PC-3 (cell line): Measurements from ENCODE around the gene GPR6. TPM values are rescaled to one million over a fixed set of nuclear protein-coding genes. Genes with fewer than 3 reads are reported as not detected.

Experiments
- ATAC-seq: fragments of 200-7000 bp; cut with Tn5 transposase; 2 replicates; pipeline ENCODE4 v1.9.1; 2020; ENCODE audit warnings: mild to moderate bottlenecking, moderate library complexity
- BruUV-seq: library from RNA; stranded (reverse); fragments of 400-500 nt; replicated peaks from 2 replicates; lab custom pipeline; 2021; lab: Mats Ljungman, UMichigan
- CTCF ChIA-PET: fragments of 300-600 bp; sonication (Branson Sonifier 250); formaldehyde crosslinking; loops from one replicate; lab custom pipeline; 2022; ENCODE audit warnings: antibody characterized with exemption; lab: Charles Lee
- POLR2A ChIA-PET: fragments of 300-600 bp; sonication (Branson Sonifier 250); formaldehyde crosslinking; loops from one replicate; lab custom pipeline; 2022; ENCODE audit warnings: antibody characterized with exemption; ENCODE audit not compliant: unreplicated experiment; lab: Charles Lee
- DNase-seq: peaks from one replicate; pipeline ENCODE4 v3.0.0-alpha.2; 2015
- H2AFZ ChIP-seq: fragments of 300-600 bp; sonication (generic); 2 replicates; pipeline ENCODE4 v1.6.0; 2016; ENCODE audit warnings: antibody characterized with exemption, low read length
- H3F3A ChIP-seq: fragments of 300-600 bp; sonication (generic); one replicate; pipeline ENCODE4 v1.6.0; 2017; ENCODE audit warnings: antibody characterized with exemption, low read length, control low read depth, mild to moderate bottlenecking; ENCODE audit not compliant: unreplicated experiment
- H3K27ac ChIP-seq: fragments of 300-600 bp; sonication (generic); 2 replicates; pipeline ENCODE4 v1.5.1; 2016; ENCODE audit warnings: mild to moderate bottlenecking, low read length
- H3K27me3 ChIP-seq: fragments of 300-600 bp; sonication (generic); 2 replicates; pipeline ENCODE4 v1.6.1; 2016; ENCODE audit warnings: low read length, mixed read lengths
- H3K36me3 ChIP-seq: fragments of 300-600 bp; sonication (generic); 2 replicates; pipeline ENCODE4 v1.6.1; 2016; ENCODE audit warnings: low read depth, mixed run types, low read length, mixed read lengths
- H3K4me1 ChIP-seq: fragments of 300-600 bp; sonication (generic); 2 replicates; pipeline ENCODE4 v1.5.1; 2016; ENCODE audit warnings: low read length; ENCODE audit not compliant: insufficient read depth
- H3K4me2 ChIP-seq: fragments of 300-600 bp; sonication (generic); 2 replicates; pipeline ENCODE4 v1.6.0; 2016; ENCODE audit warnings: low read length
- H3K4me3 ChIP-seq: fragments of 300-600 bp; sonication (generic); 2 replicates; pipeline ENCODE4 v1.5.1; 2016; ENCODE audit warnings: mild to moderate bottlenecking, low read length, mixed read lengths
- H3K79me2 ChIP-seq: fragments of 300-600 bp; sonication (generic); 2 replicates; pipeline ENCODE4 v1.6.1; 2017; ENCODE audit warnings: low read length, mixed read lengths
- H3K9ac ChIP-seq: fragments of 300-600 bp; sonication (generic); 2 replicates; pipeline ENCODE4 v1.6.0; 2016; ENCODE audit warnings: mild to moderate bottlenecking, low read length
- H3K9me2 ChIP-seq: fragments of 300-600 bp; sonication (generic); replicated peaks from 2 replicates; pipeline ENCODE4 v1.6.1; 2016; ENCODE audit warnings: mixed run types, low read length, mixed read lengths
- H3K9me3 ChIP-seq: fragments of 300-600 bp; sonication (generic); 2 replicates; pipeline ENCODE4 v1.6.1; 2016; ENCODE audit warnings: low read length, mixed read lengths
- H4K20me1 ChIP-seq: fragments of 300-600 bp; sonication (generic); 2 replicates; pipeline ENCODE4 v1.6.1; 2016; ENCODE audit warnings: low read length, mixed read lengths
- CTCF ChIP-seq: fragments of 300-600 bp; sonication (generic); conservative IDR thresholded peaks from 2 replicates; pipeline ENCODE4 v1.5.1; 2017; ENCODE audit warnings: antibody characterized with exemption, low read depth, mild to moderate bottlenecking, low read length
- EZH2 ChIP-seq: fragments of 300-600 bp; sonication (generic); IDR thresholded peaks from one replicate; pipeline ENCODE4 v1.6.1; 2017; ENCODE audit warnings: antibody characterized with exemption, mild to moderate bottlenecking, low read length; ENCODE audit not compliant: unreplicated experiment
- EZH2phosphoT487 ChIP-seq: fragments of 300-600 bp; sonication (generic); IDR thresholded peaks from 2 replicates; pipeline ENCODE4 v1.6.1; 2018; ENCODE audit warnings: mild to moderate bottlenecking, antibody characterized with exemption, low read length, borderline replicate concordance
- intact Hi-C: fragments of 100-400 bp; cut with micrococcal nuclease; formaldehyde crosslinking; loops from 2 replicates; pipeline ENCODE4 v1.9.0; 2023
- total RNA-seq: library from RNA; depleted of rRNA; stranded (reverse); fragments of >200 nt; gene quantifications from 2 replicates; pipeline ENCODE4 v1.2.3, GENCODE V29; 2014

Gene GPR6
- total RNA-seq, 1 experiment from 2014 or later: not detected

DNA sequence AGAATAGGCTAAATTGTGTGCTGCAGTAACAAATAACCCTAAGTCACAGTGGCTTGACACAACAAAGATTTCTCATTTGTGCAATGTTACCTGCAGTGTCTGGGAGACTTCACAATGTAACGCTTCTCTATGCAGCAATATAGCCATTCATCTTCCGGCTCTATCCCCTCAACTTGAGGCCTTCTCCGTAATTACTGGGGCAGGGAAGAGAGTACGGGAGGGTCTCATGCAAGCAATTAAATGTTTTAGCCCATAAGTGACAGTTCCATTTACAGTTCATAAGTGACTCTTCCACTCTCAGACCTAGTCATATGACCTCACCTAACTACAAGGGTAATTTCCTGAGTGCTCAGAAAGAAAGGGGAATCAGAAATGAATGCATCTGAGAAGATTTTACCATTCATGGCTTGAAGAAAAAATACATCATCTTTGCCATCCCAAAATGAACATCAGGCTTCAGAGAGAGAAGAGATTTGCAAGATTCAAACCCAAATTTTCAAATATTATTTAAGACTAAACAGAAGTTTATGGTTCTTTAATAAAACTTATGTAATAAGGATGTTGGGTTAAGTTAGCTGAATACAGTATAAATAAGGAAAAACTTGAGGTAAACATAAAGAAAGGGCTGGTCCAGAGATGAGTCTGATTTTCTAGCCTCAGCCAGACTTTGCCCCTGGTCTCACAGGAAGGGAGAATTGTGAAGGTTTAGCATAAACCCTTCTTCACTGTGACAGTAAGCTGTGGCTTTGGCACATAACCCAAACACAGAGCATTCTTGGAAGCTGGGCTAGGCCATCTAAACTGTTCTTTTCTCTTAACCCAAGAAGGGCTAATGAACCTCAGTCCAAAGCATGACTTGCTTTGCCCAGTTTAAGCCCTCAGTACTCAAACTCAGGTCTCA is 13.3 kb downstream of the GPR6 start:
- Histone ChIP-seq H3K27me3 (peaks cover 3% of the 10 kb centered on the region; the same call in 1 of the 2 replicates), H3K4me1 (no peaks in the 10 kb centered on the region), H3K4me3 (no peak overlapping the region), H2AFZ (no peak overlapping the region), H3K27ac (no peak overlapping the region), H3K4me2 (no peak overlapping the region), H3F3A (no peaks in the 10 kb centered on the region), H3K9me2 (no peaks in the 10 kb centered on the region), H3K36me3 (no peaks in the 10 kb centered on the region), H4K20me1 (no peaks in the 10 kb centered on the region), H3K9me3 (no peaks in the 10 kb centered on the region), H3K9ac (no peak overlapping the region), H3K79me2 (no peaks in the 10 kb centered on the region)
- no peak for TF ChIP-seq EZH2
- POLR2A ChIA-PET: no interaction called here
- no TSS peak for BruUV-seq
- ATAC-seq (no peak), DNase-seq (no peak)
- CTCF ChIA-PET: no interaction called here
- intact Hi-C loops: no loop called here

GRCh38 chr6:109998159-109998785 is 20.2 kb downstream of the GPR6 start:
- Histone ChIP-seq H3K9ac (no peak overlapping the region), H3F3A (no peaks in the 10 kb centered on the region), H2AFZ (no peak overlapping the region), H3K4me3 (no peak overlapping the region), H3K27me3 (no peaks in the 10 kb centered on the region), H3K36me3 (no peaks in the 10 kb centered on the region), H4K20me1 (no peaks in the 10 kb centered on the region), H3K27ac (no peak overlapping the region), H3K79me2 (no peaks in the 10 kb centered on the region), H3K4me2 (no peak overlapping the region), H3K4me1 (no peaks in the 10 kb centered on the region), H3K9me3 (no peaks in the 10 kb centered on the region), H3K9me2 (no peaks in the 10 kb centered on the region)
- TF ChIP-seq CTCF (no peak), EZH2phosphoT487 (no peak), EZH2 (no peak)
- DNase-seq (no peak), ATAC-seq (no peak)
- no TSS peak for BruUV-seq
- ChIA-PET CTCF (no interaction called here), POLR2A (no interaction called here)
- intact Hi-C loops: no loop called here

DNA sequence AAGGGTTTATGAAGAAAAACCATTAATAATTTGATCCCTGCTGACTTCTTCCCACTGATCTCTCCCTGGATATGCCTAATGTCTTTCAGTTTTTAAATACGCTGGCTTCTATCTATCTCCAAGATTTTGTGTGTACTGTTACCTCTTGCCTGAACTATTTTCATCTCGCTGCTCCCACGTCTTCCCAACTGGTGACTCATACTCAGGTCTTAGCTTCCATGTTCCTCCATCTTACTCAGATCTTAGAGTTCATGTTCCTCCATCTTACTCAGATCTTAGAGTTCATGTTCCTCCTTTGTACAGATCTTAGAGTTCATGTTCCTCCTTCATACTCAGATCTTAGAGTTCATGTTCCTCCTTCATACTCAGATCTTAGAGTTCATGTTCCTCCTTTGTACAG is 21.6 kb downstream of the GPR6 start:
- intact Hi-C loops: no loop called here
- Histone ChIP-seq H3K9me3 (no peaks in the 10 kb centered on the region), H3F3A (no peaks in the 10 kb centered on the region), H3K4me1 (no peaks in the 10 kb centered on the region), H3K9me2 (no peaks in the 10 kb centered on the region), H3K79me2 (no peaks in the 10 kb centered on the region), H2AFZ (no peak overlapping the region), H3K27ac (no peak overlapping the region), H3K4me3 (no peak overlapping the region), H4K20me1 (no peaks in the 10 kb centered on the region), H3K36me3 (no peaks in the 10 kb centered on the region), H3K4me2 (no peak overlapping the region), H3K27me3 (no peaks in the 10 kb centered on the region), H3K9ac (no peak overlapping the region)
- DNase-seq (no peak), ATAC-seq (no peak)
- ChIA-PET POLR2A (no interaction called here), CTCF (no interaction called here)
- TF ChIP-seq EZH2phosphoT487 (no peak), CTCF (no peak), EZH2 (no peak)
- BruUV-seq: no TSS peak
